SK-N-SH (cell line): Measurements from ENCODE around the gene MYLK3.

Experiments used
- CHD2 ChIP-seq: fragments of 150-350 bp; IDR thresholded peaks from 2 replicates; pipeline ENCODE4 v1.6.1; 2018; ENCODE audit warnings: low read length; ENCODE audit not compliant: partially characterized antibody
- CTCF ChIP-seq: fragments of 200-600 bp; sonication (generic); IDR thresholded peaks from 2 replicates; pipeline ENCODE4 v1.6.1; 2017; ENCODE audit warnings: antibody characterized with exemption, mild to moderate bottlenecking, moderate library complexity
- EP300 ChIP-seq, 2 experiments: IDR thresholded peaks; 2 replicates each; pipeline versions ENCODE4 v1.4.0 to v1.6.1; 2012; ENCODE audit warnings: borderline replicate concordance in 1 of 2, low read depth in 1 of 2, low read length in 1 of 2
- FOXM1 ChIP-seq: IDR thresholded peaks from 2 replicates; pipeline ENCODE4 v1.4.0; 2012; ENCODE audit warnings: low read depth, mild to moderate bottlenecking
- GABPA ChIP-seq: IDR thresholded peaks from 2 replicates; pipeline ENCODE4 v1.4.0; 2012; ENCODE audit warnings: low read depth, mild to moderate bottlenecking
- MAX ChIP-seq: IDR thresholded peaks from 2 replicates; pipeline ENCODE4 v1.4.0; 2012; ENCODE audit warnings: low read depth
- MEF2A ChIP-seq: IDR thresholded peaks from 2 replicates; pipeline ENCODE4 v1.4.0; 2012; ENCODE audit warnings: low read depth, borderline replicate concordance
- MXI1 ChIP-seq: IDR thresholded peaks from 2 replicates; pipeline ENCODE4 v1.6.1; 2012; ENCODE audit warnings: mild to moderate bottlenecking, low read depth, low read length, improper control_type of control experiment
- POLR2AphosphoS5 ChIP-seq: IDR thresholded peaks from 2 replicates; pipeline ENCODE4 v1.6.1; 2012; ENCODE audit warnings: low read depth, low read length
- REST ChIP-seq: IDR thresholded peaks from 2 replicates; pipeline ENCODE4 v1.6.1; 2012; ENCODE audit warnings: mild to moderate bottlenecking, low read depth, low read length, moderate library complexity
- SIN3A ChIP-seq: IDR thresholded peaks from 2 replicates; pipeline ENCODE4 v1.6.1; 2012; ENCODE audit warnings: low read depth, mild to moderate bottlenecking, low read length, moderate library complexity, borderline replicate concordance
- TAF1 ChIP-seq: IDR thresholded peaks from 2 replicates; pipeline ENCODE4 v1.6.1; 2012; ENCODE audit warnings: low read depth, mild to moderate bottlenecking, low read length, moderate library complexity, borderline replicate concordance
- TCF12 ChIP-seq: IDR thresholded peaks from 2 replicates; pipeline ENCODE4 v1.4.0; 2012
- YY1 ChIP-seq: IDR thresholded peaks from 2 replicates; pipeline ENCODE4 v1.4.0; 2012; ENCODE audit warnings: low read depth, mild to moderate bottlenecking

- TF ChIP-seq TAF1 = no peak
- TF ChIP-seq REST = no peak
- TF ChIP-seq MEF2A = no peak
- TF ChIP-seq FOXM1 = no peak
- no peak for TF ChIP-seq CHD2
- TF ChIP-seq POLR2AphosphoS5 = no peak
- TF ChIP-seq CTCF = no peak
- TF ChIP-seq SIN3A = no peak
- no peak for TF ChIP-seq TCF12
- TF ChIP-seq MXI1 = no peak
- no peak for TF ChIP-seq YY1
- no peak for TF ChIP-seq EP300 (IDR thresholded peaks at IDR 0.05; ENCODE audit: borderline replicate concordance in 1 of 2, low read depth in 1 of 2, low read length in 1 of 2)
- no peak for TF ChIP-seq MAX
- no peak for TF ChIP-seq GABPA
Measured at GRCh38 chr16:46797501-46797900, 49.4 kb upstream of the MYLK3 start.
